ENCODE data around the gene CCPG1.

The CCPG1 gene

GRCh38 chr15:55318588-55319494 is 89.3 kb downstream of the CCPG1 start, which contains the start of the genes PIGB and PIGBOS1:
TSS of gene PIGB (plus strand) at chr15:55319222. CDS start at chr15:55319251, 29 bp downstream.
TSS of gene PIGBOS1 (minus strand) at chr15:55319123. CDS start at chr15:55317792, 1,331 bp downstream.
- DNase-seq = peak; percentile 93

Data from OCI-M1 (cell line).